Keratinocyte (primary cell): Measurements from ENCODE around the gene LRATD1.

ENCODE experiments used
- CTCF ChIP-seq, 3 experiments: IDR thresholded peaks in 1 of 3; conservative IDR thresholded peaks in 1 of 3; optimal IDR thresholded peaks in 1 of 3; 2 replicates in 2 of 3; 3 replicates in 1 of 3; pipeline versions ENCODE3 to v1.5.1; 2011; ENCODE audit warnings: low read length in 3 of 3, mild to moderate bottlenecking in 3 of 3, moderate library complexity in 2 of 3, control low read depth in 1 of 3, inconsistent platforms in 1 of 3; ENCODE audit not compliant: insufficient read depth in 2 of 3; ENCODE audit errors: extremely low read depth in 1 of 3
- EZH2 ChIP-seq: IDR thresholded peaks from one replicate; pipeline ENCODE4 v1.6.1; 2012; ENCODE audit warnings: inconsistent platforms, mild to moderate bottlenecking, low read length, moderate library complexity

- TF ChIP-seq CTCF (optimal IDR thresholded peaks at IDR 0.05 in 1 of 3, IDR thresholded peaks at IDR 0.05 in 1 of 3, conservative IDR thresholded peaks at IDR 0.05 in 1 of 3; ENCODE audit: extremely low read depth in 1 of 3, insufficient read depth in 2 of 3, low read length in 3 of 3) = no peak
- no peak for TF ChIP-seq EZH2
Measured at GRCh38 chr2:14608245-14608644, 24.3 kb upstream of the LRATD1 start.
